ENCODE results near the gene EIF6. TPM values are rescaled to one million over a fixed set of nuclear protein-coding genes. Genes with fewer than 3 reads are reported as not detected.

The EIF6 gene
- total and polyA plus RNA-seq, 9 of the 15 experiments (the other 6 are each of a cell fraction or from before 2014, with no cell fraction given) = 165 to 832 (median 229) TPM

DNA sequence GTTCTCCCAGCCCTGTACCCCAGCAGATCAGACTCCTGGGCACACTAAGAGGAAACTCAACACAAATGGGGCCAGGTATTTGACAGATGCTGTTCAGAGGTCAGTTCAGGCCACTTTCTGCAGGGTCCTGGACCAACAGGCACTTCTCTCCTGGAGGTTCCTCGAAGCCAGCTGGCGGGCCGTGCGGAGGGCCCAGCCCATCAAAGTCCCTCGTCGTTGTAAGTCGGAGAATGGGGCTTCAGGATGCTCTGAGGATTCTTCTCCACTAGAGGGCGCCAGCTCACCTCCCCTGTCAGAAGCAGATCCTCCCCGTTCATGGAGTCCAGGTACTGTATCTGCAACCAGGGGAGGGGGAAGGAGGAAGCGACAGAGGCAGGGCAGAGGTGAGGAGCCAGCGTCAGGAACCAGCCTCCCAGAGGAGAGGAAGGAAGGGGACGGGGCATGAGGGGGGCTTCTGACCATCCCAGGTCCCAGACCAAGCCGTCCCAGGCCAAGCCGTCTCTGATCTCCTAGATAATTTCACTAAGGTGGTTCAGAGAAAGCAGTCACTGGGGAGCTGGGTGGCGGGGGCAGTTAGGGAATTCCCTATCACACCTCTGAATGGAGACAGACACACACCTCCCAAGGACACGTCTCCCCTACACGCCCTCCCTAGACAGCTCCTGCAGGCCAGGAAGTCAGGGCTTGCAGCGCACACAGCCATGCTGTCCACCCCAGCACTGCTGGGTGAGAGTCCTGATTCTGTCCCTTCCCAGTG is 19.3 kb upstream of the EIF6 start (continued):
- TF ChIP-seq, protein P1, sequence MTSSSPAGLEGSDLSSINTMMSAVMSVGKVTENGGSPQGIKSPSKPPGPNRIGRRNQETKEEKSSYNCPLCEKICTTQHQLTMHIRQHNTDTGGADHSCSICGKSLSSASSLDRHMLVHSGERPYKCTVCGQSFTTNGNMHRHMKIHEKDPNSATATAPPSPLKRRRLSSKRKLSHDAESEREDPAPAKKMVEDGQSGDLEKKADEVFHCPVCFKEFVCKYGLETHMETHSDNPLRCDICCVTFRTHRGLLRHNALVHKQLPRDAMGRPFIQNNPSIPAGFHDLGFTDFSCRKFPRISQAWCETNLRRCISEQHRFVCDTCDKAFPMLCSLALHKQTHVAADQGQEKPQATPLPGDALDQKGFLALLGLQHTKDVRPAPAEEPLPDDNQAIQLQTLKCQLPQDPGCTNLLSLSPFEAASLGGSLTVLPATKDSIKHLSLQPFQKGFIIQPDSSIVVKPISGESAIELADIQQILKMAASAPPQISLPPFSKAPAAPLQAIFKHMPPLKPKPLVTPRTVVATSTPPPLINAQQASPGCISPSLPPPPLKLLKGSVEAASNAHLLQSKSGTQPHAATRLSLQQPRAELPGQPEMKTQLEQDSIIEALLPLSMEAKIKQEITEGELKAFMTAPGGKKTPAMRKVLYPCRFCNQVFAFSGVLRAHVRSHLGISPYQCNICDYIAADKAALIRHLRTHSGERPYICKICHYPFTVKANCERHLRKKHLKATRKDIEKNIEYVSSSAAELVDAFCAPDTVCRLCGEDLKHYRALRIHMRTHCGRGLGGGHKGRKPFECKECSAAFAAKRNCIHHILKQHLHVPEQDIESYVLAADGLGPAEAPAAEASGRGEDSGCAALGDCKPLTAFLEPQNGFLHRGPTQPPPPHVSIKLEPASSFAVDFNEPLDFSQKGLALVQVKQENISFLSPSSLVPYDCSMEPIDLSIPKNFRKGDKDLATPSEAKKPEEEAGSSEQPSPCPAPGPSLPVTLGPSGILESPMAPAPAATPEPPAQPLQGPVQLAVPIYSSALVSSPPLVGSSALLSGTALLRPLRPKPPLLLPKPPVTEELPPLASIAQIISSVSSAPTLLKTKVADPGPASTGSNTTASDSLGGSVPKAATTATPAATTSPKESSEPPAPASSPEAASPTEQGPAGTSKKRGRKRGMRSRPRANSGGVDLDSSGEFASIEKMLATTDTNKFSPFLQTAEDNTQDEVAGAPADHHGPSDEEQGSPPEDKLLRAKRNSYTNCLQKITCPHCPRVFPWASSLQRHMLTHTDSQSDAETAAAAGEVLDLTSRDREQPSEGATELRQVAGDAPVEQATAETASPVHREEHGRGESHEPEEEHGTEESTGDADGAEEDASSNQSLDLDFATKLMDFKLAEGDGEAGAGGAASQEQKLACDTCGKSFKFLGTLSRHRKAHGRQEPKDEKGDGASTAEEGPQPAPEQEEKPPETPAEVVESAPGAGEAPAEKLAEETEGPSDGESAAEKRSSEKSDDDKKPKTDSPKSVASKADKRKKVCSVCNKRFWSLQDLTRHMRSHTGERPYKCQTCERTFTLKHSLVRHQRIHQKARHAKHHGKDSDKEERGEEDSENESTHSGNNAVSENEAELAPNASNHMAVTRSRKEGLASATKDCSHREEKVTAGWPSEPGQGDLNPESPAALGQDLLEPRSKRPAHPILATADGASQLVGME (CRISPR knock-in tag; IDR thresholded peaks at IDR 0.05) = no peak
- TF ChIP-seq ZNF764 (CRISPR knock-in tag; IDR thresholded peaks at IDR 0.05; ENCODE audit: low read depth) (no peak), ZNF830 (CRISPR knock-in tag; IDR thresholded peaks at IDR 0.05) (no peak), POLR2G (IDR thresholded peaks at IDR 0.05; ENCODE audit: low read depth, low read length) (no peak), RAD21 (CRISPR knock-in tag; conservative IDR thresholded peaks at IDR 0.05 in 1 of 2, IDR thresholded peaks at IDR 0.05 in 1 of 2) (peak; percentile 83 to 91), BMI1 (IDR thresholded peaks at IDR 0.05; ENCODE audit: low read length) (no peak), FOXA1 (IDR thresholded peaks at IDR 0.05; ENCODE audit: borderline replicate concordance) (no peak), STAT5A (IDR thresholded peaks at IDR 0.05; ENCODE audit: borderline replicate concordance, low read length) (no peak), ZNF431 (CRISPR knock-in tag; IDR thresholded peaks at IDR 0.05) (no peak), GTF2A2 (tag; IDR thresholded peaks at IDR 0.05) (no peak), SRSF7 (optimal IDR thresholded peaks at IDR 0.05; ENCODE audit: low read depth, low read length) (no peak), SREBF1 (IDR thresholded peaks at IDR 0.05; ENCODE audit: borderline replicate concordance, low read depth, low read length) (no peak), SMAD2 (IDR thresholded peaks at IDR 0.05; ENCODE audit: low read depth, low read length) (no peak), FUS (optimal IDR thresholded peaks at IDR 0.05; ENCODE audit: low read depth, low read length) (no peak), NR1H2 (CRISPR knock-in tag; IDR thresholded peaks at IDR 0.05) (no peak), ZBTB2 (IDR thresholded peaks at IDR 0.05) (no peak), GABPA (tag; conservative IDR thresholded peaks at IDR 0.05; ENCODE audit: low read depth) (no peak)
- TF ChIP-seq, protein P2, sequence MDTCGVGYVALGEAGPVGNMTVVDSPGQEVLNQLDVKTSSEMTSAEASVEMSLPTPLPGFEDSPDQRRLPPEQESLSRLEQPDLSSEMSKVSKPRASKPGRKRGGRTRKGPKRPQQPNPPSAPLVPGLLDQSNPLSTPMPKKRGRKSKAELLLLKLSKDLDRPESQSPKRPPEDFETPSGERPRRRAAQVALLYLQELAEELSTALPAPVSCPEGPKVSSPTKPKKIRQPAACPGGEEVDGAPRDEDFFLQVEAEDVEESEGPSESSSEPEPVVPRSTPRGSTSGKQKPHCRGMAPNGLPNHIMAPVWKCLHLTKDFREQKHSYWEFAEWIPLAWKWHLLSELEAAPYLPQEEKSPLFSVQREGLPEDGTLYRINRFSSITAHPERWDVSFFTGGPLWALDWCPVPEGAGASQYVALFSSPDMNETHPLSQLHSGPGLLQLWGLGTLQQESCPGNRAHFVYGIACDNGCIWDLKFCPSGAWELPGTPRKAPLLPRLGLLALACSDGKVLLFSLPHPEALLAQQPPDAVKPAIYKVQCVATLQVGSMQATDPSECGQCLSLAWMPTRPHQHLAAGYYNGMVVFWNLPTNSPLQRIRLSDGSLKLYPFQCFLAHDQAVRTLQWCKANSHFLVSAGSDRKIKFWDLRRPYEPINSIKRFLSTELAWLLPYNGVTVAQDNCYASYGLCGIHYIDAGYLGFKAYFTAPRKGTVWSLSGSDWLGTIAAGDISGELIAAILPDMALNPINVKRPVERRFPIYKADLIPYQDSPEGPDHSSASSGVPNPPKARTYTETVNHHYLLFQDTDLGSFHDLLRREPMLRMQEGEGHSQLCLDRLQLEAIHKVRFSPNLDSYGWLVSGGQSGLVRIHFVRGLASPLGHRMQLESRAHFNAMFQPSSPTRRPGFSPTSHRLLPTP (IDR thresholded peaks at IDR 0.05; ENCODE audit: borderline replicate concordance, extremely low read depth, insufficient read length) = no peak

Measured in K562 (cell line).